Testis (tissue), 2 donors: ENCODE results near the gene RARA.

ENCODE experiments used
- CTCF ChIP-seq, 3 experiments: fragments of 450-650 bp in 2 of 3; fragments of 200-600 bp in 1 of 3; sonication (generic) in 1 of 3; IDR thresholded peaks; one replicate each; pipeline ENCODE4 v1.5.1; 2016 to 2019; ENCODE audit warnings: antibody characterized with exemption in 3 of 3, mild to moderate bottlenecking in 2 of 3, moderate library complexity in 1 of 3
- POLR2A ChIP-seq: fragments of 450-650 bp; IDR thresholded peaks from one replicate; pipeline ENCODE4 v1.6.1; 2017; ENCODE audit warnings: antibody characterized with exemption, mild to moderate bottlenecking, moderate library complexity

GRCh38 chr17:40361063-40361924, 52.3 kb downstream of the RARA start:
- TF ChIP-seq CTCF (IDR thresholded peaks at IDR 0.05) = no peak
- no peak for TF ChIP-seq POLR2A
